GM06990 (cell line): ENCODE measurements around the gene KLHDC4.
"Not testable (repeated sequence)": the region's sequence is repeated elsewhere in the genome, so short reads cannot be mapped to it uniquely, and the experiment has no call there.

Source experiments
- DNase-seq: peaks from one replicate; pipeline ENCODE4 v3.0.0-alpha.2; 2011; ENCODE audit not compliant: insufficient read length; ENCODE audit errors: extremely low read depth
- H3K27me3 ChIP-seq: replicated peaks from 2 replicates; pipeline ENCODE4 v1.6.0; 2011; ENCODE audit warnings: low read length; ENCODE audit not compliant: control insufficient read depth, insufficient read depth
- H3K36me3 ChIP-seq: 2 replicates; pipeline ENCODE4 v1.5.1; 2011; ENCODE audit warnings: low read length; ENCODE audit not compliant: control insufficient read depth, insufficient read depth
- H3K4me3 ChIP-seq: replicated peaks from 2 replicates; pipeline ENCODE4 v1.5.1; 2011; ENCODE audit warnings: low read depth, mild to moderate bottlenecking, control low read depth, low read length
- TF ChIP-seq, protein P1 (sequence below): IDR thresholded peaks from 2 replicates; pipeline ENCODE4 v1.5.1; 2011; ENCODE audit warnings: low read length, control low read depth, mild to moderate bottlenecking, inconsistent platforms; ENCODE audit not compliant: insufficient read depth, poor library complexity, severe bottlenecking

KLHDC4 gene

GRCh38 chr16:87765776-87766484, at the start of gene KLHDC4:
KLHDC4 (minus strand) TSS chr16:87765986; CDS start chr16:87765890, 96 bp downstream.
- Histone ChIP-seq H3K27me3 (no peaks in the 10 kb centered on the region), H3K36me3 (peaks cover 14% of the 10 kb centered on the region), H3K4me3 (peak within 1 kb of the TSS; percentile 97)
- DNase-seq: peak; percentile 87
- TF ChIP-seq, protein P1, sequence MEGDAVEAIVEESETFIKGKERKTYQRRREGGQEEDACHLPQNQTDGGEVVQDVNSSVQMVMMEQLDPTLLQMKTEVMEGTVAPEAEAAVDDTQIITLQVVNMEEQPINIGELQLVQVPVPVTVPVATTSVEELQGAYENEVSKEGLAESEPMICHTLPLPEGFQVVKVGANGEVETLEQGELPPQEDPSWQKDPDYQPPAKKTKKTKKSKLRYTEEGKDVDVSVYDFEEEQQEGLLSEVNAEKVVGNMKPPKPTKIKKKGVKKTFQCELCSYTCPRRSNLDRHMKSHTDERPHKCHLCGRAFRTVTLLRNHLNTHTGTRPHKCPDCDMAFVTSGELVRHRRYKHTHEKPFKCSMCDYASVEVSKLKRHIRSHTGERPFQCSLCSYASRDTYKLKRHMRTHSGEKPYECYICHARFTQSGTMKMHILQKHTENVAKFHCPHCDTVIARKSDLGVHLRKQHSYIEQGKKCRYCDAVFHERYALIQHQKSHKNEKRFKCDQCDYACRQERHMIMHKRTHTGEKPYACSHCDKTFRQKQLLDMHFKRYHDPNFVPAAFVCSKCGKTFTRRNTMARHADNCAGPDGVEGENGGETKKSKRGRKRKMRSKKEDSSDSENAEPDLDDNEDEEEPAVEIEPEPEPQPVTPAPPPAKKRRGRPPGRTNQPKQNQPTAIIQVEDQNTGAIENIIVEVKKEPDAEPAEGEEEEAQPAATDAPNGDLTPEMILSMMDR: no peak

GRCh38 chr16:87815567-87815966, 49.8 kb upstream of the KLHDC4 start:
- TF ChIP-seq, protein P1: no peak
- Histone ChIP-seq H3K36me3 (no peaks in the 10 kb centered on the region), H3K4me3 (no peak overlapping the region), H3K27me3 (no peaks in the 10 kb centered on the region)
- DNase-seq: no peak

DNA sequence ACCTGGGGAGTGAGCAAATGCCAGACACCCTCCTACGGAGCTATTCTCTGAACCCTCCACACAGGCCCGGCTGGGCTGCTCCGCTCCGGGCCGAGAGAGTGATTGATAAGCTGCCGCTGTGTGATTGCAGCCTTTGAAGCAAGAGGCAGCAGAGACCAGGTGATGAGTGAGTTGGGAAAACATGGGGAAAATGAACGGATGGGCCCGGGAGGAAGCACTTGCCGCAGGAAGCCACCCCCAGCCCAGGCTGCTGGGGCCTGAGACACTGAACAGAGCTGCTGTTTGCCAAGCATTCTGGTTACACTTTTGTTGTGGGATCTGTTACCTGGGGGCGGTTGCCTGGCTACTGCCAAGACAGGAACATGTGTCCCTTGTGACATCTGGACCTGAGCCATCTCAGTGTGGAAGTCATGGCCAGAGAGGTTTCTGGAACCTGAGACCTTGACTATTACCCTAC, 46.4 kb upstream of the KLHDC4 start:
- H3K36me3 ChIP-seq: no peaks in the 10 kb centered on the region
- no peaks in the 10 kb centered on the region for H3K27me3 ChIP-seq
- no peak overlapping the region for H3K4me3 ChIP-seq
- TF ChIP-seq, protein P1: no peak
- DNase-seq: no peak

- H3K4me3 ChIP-seq: peak overlapping the region; percentile 28
- DNase-seq, H3K27me3 ChIP-seq, H3K36me3 ChIP-seq: not testable (repeated sequence)
Measured at GRCh38 chr16:87811454-87811853, 45.7 kb upstream of the KLHDC4 start.

- no peak overlapping the region for H3K4me3 ChIP-seq
- H3K27me3 ChIP-seq: no peaks in the 10 kb centered on the region
- H3K36me3 ChIP-seq: no peaks in the 10 kb centered on the region
- TF ChIP-seq, protein P1: no peak
- peak; percentile 81 for DNase-seq
Measured at GRCh38 chr16:87809150-87809902, 43.5 kb upstream of the KLHDC4 start.

DNA sequence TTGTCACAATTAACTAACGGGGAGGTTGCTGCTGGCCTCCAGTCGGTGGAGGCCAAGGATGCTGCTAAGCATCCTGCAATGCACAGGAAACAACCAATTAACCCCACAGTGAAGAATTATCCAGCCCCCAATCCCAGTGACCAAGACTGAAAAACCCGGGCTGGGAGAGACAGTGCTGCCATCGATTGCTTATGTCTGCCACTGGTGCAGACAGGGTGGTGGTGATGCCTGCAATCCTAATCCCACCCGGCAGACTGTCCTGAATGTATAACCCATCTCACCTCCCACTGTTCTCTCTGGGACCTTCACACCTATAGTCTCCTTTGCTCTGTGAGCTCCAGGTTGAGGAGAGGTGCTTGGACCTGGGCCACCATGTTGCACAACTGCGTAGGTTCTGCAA, 42.3 kb upstream of the KLHDC4 start:
- no peaks in the 10 kb centered on the region for H3K36me3 ChIP-seq
- no peak for DNase-seq
- TF ChIP-seq, protein P1: no peak
- H3K27me3 ChIP-seq: no peaks in the 10 kb centered on the region
- H3K4me3 ChIP-seq: no peak overlapping the region
